Endodermal cell (in vitro differentiated cells): ENCODE data around the gene BMP4. TPM values are rescaled to one million over a fixed set of nuclear protein-coding genes. Genes with fewer than 3 reads are reported as not detected.

ENCODE experiments used
- DNase-seq: peaks from one replicate; pipeline ENCODE4 v3.0.0-alpha.2; 2017
- H3K27ac ChIP-seq: 2 replicates; pipeline ENCODE4 v1.5.1; 2013; ENCODE audit warnings: mild to moderate bottlenecking, low read depth, low read length, moderate library complexity
- H3K27me3 ChIP-seq: 2 replicates; pipeline ENCODE4 v1.6.1; 2013; ENCODE audit warnings: mild to moderate bottlenecking, low read length, moderate library complexity; ENCODE audit not compliant: insufficient read depth, control insufficient read depth, poor library complexity, severe bottlenecking
- H3K36me3 ChIP-seq: 2 replicates; pipeline ENCODE4 v1.7.0; 2013; ENCODE audit warnings: mild to moderate bottlenecking, low read length, moderate library complexity; ENCODE audit not compliant: control insufficient read depth, insufficient read depth
- H3K4me1 ChIP-seq: one replicate; pipeline ENCODE4 v1.7.0; 2013; ENCODE audit warnings: low read length; ENCODE audit not compliant: control insufficient read depth, insufficient read depth
- H3K4me3 ChIP-seq: 2 replicates; pipeline ENCODE4 v1.5.1; 2013; ENCODE audit warnings: mild to moderate bottlenecking, low read length, moderate library complexity
- H3K9ac ChIP-seq: 2 replicates; pipeline ENCODE4 v1.6.1; 2013; ENCODE audit warnings: mild to moderate bottlenecking, low read length, moderate library complexity; ENCODE audit not compliant: poor library complexity, severe bottlenecking; ENCODE audit errors: extremely low read depth
- H3K9me3 ChIP-seq: 2 replicates; pipeline ENCODE4 v1.6.1; 2013; ENCODE audit warnings: mild to moderate bottlenecking, low read length, moderate library complexity; ENCODE audit not compliant: control insufficient read depth
- H3K27ac Mint-ChIP-seq: 2 replicates; pipeline ENCODE4 v1.8.0; 2020; ENCODE audit warnings: mixed read lengths
- H3K27me3 Mint-ChIP-seq: 2 replicates; pipeline ENCODE4 v1.8.0; 2021; ENCODE audit warnings: mild to moderate bottlenecking, mixed read lengths; ENCODE audit not compliant: insufficient read depth
- H3K36me3 Mint-ChIP-seq: 2 replicates; pipeline ENCODE4 v1.8.0; 2020; ENCODE audit warnings: low read depth, mixed read lengths
- H3K4me1 Mint-ChIP-seq: 2 replicates; pipeline ENCODE4 v1.8.0; 2020; ENCODE audit warnings: mixed read lengths
- H3K4me3 Mint-ChIP-seq: 2 replicates; pipeline ENCODE4 v1.8.0; 2020; ENCODE audit warnings: mild to moderate bottlenecking, moderate library complexity, mixed read lengths
- H3K9me3 Mint-ChIP-seq: 2 replicates; pipeline ENCODE4 v1.8.0; 2020; ENCODE audit warnings: mild to moderate bottlenecking, mixed read lengths
- CTCF ChIP-seq: fragments of 200-600 bp; sonication (generic); conservative IDR thresholded peaks from 2 replicates; pipeline ENCODE4 v1.5.0; 2021; ENCODE audit warnings: antibody characterized with exemption, mild to moderate bottlenecking
- WGBS, 2 experiments: methylation state at CpG; one replicate each; pipeline versions ENCODE4 v1.1.5 to v1.1.7; 2013; ENCODE audit warnings: missing lambda C conversion rate in 2 of 2, mixed read lengths in 1 of 2; ENCODE audit not compliant: insufficient coverage in 1 of 2, insufficient read length in 1 of 2; 5-methylcytosine and 5-hydroxymethylcytosine counted together
- total RNA-seq, 2 donors: library from RNA; stranded (reverse); fragmentation: NEBNext Ultra II Directional in 1 of 2; extraction: Animal tissue kit (Norgen Biotek cat#: 25700) in 1 of 2; gene quantifications; 2 replicates in 1 of 2; 3 replicates in 1 of 2; pipeline ENCODE4 v1.2.1, GENCODE V29; 2021

BMP4 gene
- total RNA-seq, 2 donors from 2014 or later, result 13.0 to 19.9 TPM

DNA sequence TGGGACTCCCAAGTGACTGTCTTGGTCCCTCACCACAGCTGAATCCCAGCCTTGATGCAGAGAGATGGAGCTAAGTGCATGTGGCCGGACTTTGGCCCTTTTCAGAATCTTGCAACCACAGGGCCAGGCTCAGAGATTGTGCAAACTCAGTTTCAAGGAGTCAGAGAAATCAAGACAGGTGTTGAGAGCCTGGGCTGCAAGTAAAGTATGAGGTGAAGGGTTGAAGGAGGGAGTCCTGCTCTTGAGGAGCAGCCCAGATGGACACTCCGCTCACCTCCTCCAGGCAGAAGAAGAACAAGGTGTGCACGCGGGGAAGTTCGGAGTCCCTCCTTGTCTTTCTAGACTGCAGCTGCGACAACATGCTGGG, 6.3 kb upstream of the BMP4 start:
- peaks cover 41% of the 10 kb centered on the region for H3K27me3 ChIP-seq
- no peak overlapping the region for H3K9ac ChIP-seq
- no peak for TF ChIP-seq CTCF
- WGBS, 2 experiments, result 91 to 92% methylated on average over 6 of the region's 6 CpGs
- H3K36me3 Mint-ChIP-seq, result no peaks in the 10 kb centered on the region
- H3K9me3 Mint-ChIP-seq, result peaks cover 7% of the 10 kb centered on the region
- no peaks in the 10 kb centered on the region for H3K4me1 ChIP-seq
- no peak overlapping the region for H3K4me3 ChIP-seq
- no peak overlapping the region for H3K27ac Mint-ChIP-seq
- peak overlapping the region; percentile 56 for H3K4me3 Mint-ChIP-seq
- peaks cover 92% of the 10 kb centered on the region for H3K27me3 Mint-ChIP-seq
- H3K36me3 ChIP-seq, result no peaks in the 10 kb centered on the region
- no peak for DNase-seq
- peaks cover 19% of the 10 kb centered on the region for H3K4me1 Mint-ChIP-seq
- H3K9me3 ChIP-seq, result peaks cover 10% of the 10 kb centered on the region
- H3K27ac ChIP-seq, result no peak overlapping the region

DNA sequence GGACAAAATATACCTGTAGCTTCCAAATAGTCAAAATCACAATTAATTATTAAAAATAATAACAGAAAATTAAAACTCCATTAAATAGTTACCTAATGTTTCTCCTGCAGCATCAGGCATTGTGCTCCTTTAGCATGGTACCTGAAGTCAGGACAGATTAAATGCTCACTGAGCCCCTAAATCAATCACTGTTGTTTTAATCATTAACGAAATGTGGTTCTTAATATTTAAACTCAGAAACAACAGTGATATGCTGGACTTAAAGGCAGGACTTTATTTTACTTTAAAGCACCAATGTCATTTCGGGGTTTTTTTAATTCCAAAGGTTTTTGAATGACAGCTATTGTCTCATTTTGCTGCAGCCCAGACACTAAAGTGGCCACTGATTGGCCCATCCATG, 2.0 kb upstream of the BMP4 start:
- peaks cover 55% of the 10 kb centered on the region for H3K27me3 ChIP-seq
- no peak overlapping the region for H3K27ac Mint-ChIP-seq
- DNase-seq, result no peak
- H3K9me3 ChIP-seq, result no peaks in the 10 kb centered on the region
- no peaks in the 10 kb centered on the region for H3K9me3 Mint-ChIP-seq
- 87 to 98% methylated on average over 2 of the region's 2 CpGs for WGBS, 2 experiments
- H3K9ac ChIP-seq, result no peak overlapping the region
- H3K27ac ChIP-seq, result no peak overlapping the region
- TF ChIP-seq CTCF, result no peak
- no peak overlapping the region for H3K4me3 Mint-ChIP-seq
- H3K36me3 ChIP-seq, result no peaks in the 10 kb centered on the region
- peaks cover 19% of the 10 kb centered on the region for H3K4me1 Mint-ChIP-seq
- no peaks in the 10 kb centered on the region for H3K4me1 ChIP-seq
- no peaks in the 10 kb centered on the region for H3K36me3 Mint-ChIP-seq
- H3K27me3 Mint-ChIP-seq, result peaks cover 92% of the 10 kb centered on the region
- H3K4me3 ChIP-seq, result no peak overlapping the region

DNA sequence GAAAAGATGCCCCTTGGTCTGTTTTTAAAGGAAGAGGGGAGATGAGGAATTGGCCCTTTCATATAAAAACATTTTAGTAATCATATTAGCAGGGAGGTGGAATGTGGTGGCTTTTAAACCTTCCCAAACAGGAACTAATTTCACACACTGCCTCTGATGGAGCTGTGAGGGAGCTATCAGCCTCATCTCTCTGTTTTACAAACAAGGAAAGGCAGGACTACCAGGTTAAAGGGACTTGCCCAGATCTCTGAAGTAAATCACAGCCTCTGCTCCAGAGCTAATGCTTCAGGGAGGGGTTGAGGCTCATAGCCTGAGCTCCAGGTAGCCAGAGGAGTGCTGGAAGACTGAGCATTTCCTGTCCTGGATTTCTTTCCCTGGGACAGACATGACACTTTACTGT, 1.1 kb upstream of the BMP4 start:
- no peaks in the 10 kb centered on the region for H3K36me3 ChIP-seq
- no peaks in the 10 kb centered on the region for H3K36me3 Mint-ChIP-seq
- no peak for TF ChIP-seq CTCF
- no peaks in the 10 kb centered on the region for H3K9me3 ChIP-seq
- peaks cover 13% of the 10 kb centered on the region for H3K4me1 Mint-ChIP-seq
- H3K27me3 Mint-ChIP-seq, result peaks cover 83% of the 10 kb centered on the region
- no peak for DNase-seq
- H3K4me3 Mint-ChIP-seq, result no peak overlapping the region
- no peaks in the 10 kb centered on the region for H3K9me3 Mint-ChIP-seq
- H3K27ac Mint-ChIP-seq, result no peak overlapping the region
- H3K27me3 ChIP-seq, result peaks cover 47% of the 10 kb centered on the region
- no peak overlapping the region for H3K9ac ChIP-seq
- H3K27ac ChIP-seq, result no peak overlapping the region
- no peak overlapping the region for H3K4me3 ChIP-seq
- no peaks in the 10 kb centered on the region for H3K4me1 ChIP-seq
